K562 (cell line): ENCODE results near the gene RAB31. TPM values are rescaled to one million over a fixed set of nuclear protein-coding genes. Genes with fewer than 3 reads are reported as not detected.

Source experiments
- ATAC-seq: fragments of 200-7000 bp; cut with Tn5 transposase; 3 replicates; pipeline ENCODE4 v1.9.1; 2020; ENCODE audit warnings: moderate library complexity
- BruUV-seq: library from RNA; stranded (reverse); fragments of 400-500 nt; replicated peaks from 2 replicates; lab custom pipeline; 2021; lab: Mats Ljungman, UMichigan
- CTCF ChIA-PET: fragments of 300-600 bp; formaldehyde crosslinking; extraction: SDS; loops from one replicate; lab custom pipeline; 2021; ENCODE audit warnings: low intra/inter-chr PET ratio; lab: Yijun Ruan, JAX
- POLR2A ChIA-PET: fragments of 300-600, 350-650 bp; sonication (Branson Sonifier 250); formaldehyde crosslinking; extraction: SDS; loops from one replicate; lab custom pipeline; 2021; ENCODE audit warnings: antibody characterized with exemption, inconsistent platforms; lab: Yijun Ruan, JAX
- DNase-seq, 4 experiments: peaks; one replicate each; pipeline versions ENCODE4 v3.0.0 to v3.0.0-alpha.2; 2011 to 2018; ENCODE audit warnings: low spot score in 3 of 4, mixed read lengths in 3 of 4; ENCODE audit errors: extremely low read depth in 1 of 4
- FAIRE-seq: peaks from 2 replicates; lab custom pipeline; 2011; peaks lifted over from hg19 to GRCh38; lab: Jason Lieb, UNC
- H2AFZ ChIP-seq: 2 replicates; pipeline ENCODE4 v1.6.0; 2011; ENCODE audit warnings: low read depth, low read length, control low read depth, inconsistent platforms
- H3K27ac ChIP-seq: fragments of 200-600 bp; 3 replicates; pipeline ENCODE4 v1.8.0; 2011; ENCODE audit warnings: low read depth, mild to moderate bottlenecking, control low read depth, inconsistent platforms, low read length, moderate library complexity, mixed read lengths; ENCODE audit errors: extremely low read depth
- H3K27me3 ChIP-seq, 2 experiments: fragments of 300-600 bp in 1 of 2; 2 replicates in 1 of 2; 3 replicates in 1 of 2; pipeline versions ENCODE4 v1.6.0 to v1.8.0; 2011; ENCODE audit warnings: inconsistent platforms in 2 of 2, low read length in 2 of 2, mild to moderate bottlenecking in 1 of 2, mixed read lengths in 1 of 2, moderate library complexity in 1 of 2; ENCODE audit not compliant: control insufficient read depth in 2 of 2, insufficient read depth in 2 of 2
- H3K36me3 ChIP-seq: fragments of 300-600 bp; 3 replicates; pipeline ENCODE4 v1.8.0; 2011; ENCODE audit warnings: mild to moderate bottlenecking, low read length, inconsistent platforms; ENCODE audit not compliant: control insufficient read depth, insufficient read depth
- H3K4me1 ChIP-seq, 2 experiments: fragments of 200-600 bp in 1 of 2; replicated peaks in 1 of 2; 2 replicates in 1 of 2; 3 replicates in 1 of 2; pipeline versions ENCODE4 v1.5.1 to v1.8.0; 2011; ENCODE audit warnings: inconsistent platforms in 2 of 2, low read length in 2 of 2, mild to moderate bottlenecking in 1 of 2, mixed read lengths in 1 of 2, moderate library complexity in 1 of 2; ENCODE audit not compliant: control insufficient read depth in 2 of 2, insufficient read depth in 2 of 2
- H3K4me2 ChIP-seq: 2 replicates; pipeline ENCODE4 v1.6.1; 2011; ENCODE audit warnings: low read length, control low read depth, inconsistent platforms, mixed read lengths; ENCODE audit not compliant: insufficient read depth
- H3K4me3 ChIP-seq: fragments of 200-600 bp; sonication (generic), shearing (Covaris generic); 2 replicates; pipeline ENCODE4 v1.5.1; 2016; ENCODE audit warnings: control low read depth, inconsistent platforms
- H3K79me2 ChIP-seq: fragments of 200-600 bp; 3 replicates; pipeline ENCODE4 v1.8.0; 2011; ENCODE audit warnings: low read length, inconsistent platforms; ENCODE audit not compliant: control insufficient read depth, insufficient read depth
- H3K9ac ChIP-seq, 2 experiments: 2 replicates each; pipeline versions ENCODE4 v1.6.0 to v1.6.1; 2011; ENCODE audit warnings: low read depth in 2 of 2, low read length in 2 of 2, control low read depth in 1 of 2, inconsistent platforms in 1 of 2, mild to moderate bottlenecking in 1 of 2, mixed read lengths in 1 of 2; ENCODE audit not compliant: insufficient read depth in 1 of 2
- H3K9me1 ChIP-seq: one replicate; pipeline ENCODE4 v1.6.0; 2011; ENCODE audit warnings: inconsistent platforms, mild to moderate bottlenecking, low read length, moderate library complexity; ENCODE audit not compliant: control insufficient read depth, insufficient read depth
- H3K9me3 ChIP-seq: replicated peaks from 2 replicates; pipeline ENCODE4 v1.5.1; 2011; ENCODE audit warnings: low read depth, low read length, inconsistent platforms; ENCODE audit not compliant: control insufficient read depth, insufficient read depth
- H4K20me1 ChIP-seq: replicated peaks from 2 replicates; pipeline ENCODE4 v1.6.1; 2011; ENCODE audit warnings: low read length, inconsistent platforms, mixed read lengths; ENCODE audit not compliant: control insufficient read depth, insufficient read depth
- E2F6 ChIP-seq, 2 experiments: IDR thresholded peaks; 2 replicates each; pipeline ENCODE4 v1.6.1; 2011; ENCODE audit warnings: borderline replicate concordance in 1 of 2, control low read depth in 1 of 2, low read depth in 1 of 2, low read length in 1 of 2, mild to moderate bottlenecking in 1 of 2, mixed read lengths in 1 of 2, moderate library complexity in 1 of 2; ENCODE audit not compliant: insufficient read depth in 1 of 2, insufficient read length in 1 of 2, poor library complexity in 1 of 2, severe bottlenecking in 1 of 2; ENCODE audit errors: extremely low read depth in 1 of 2
- HES1 ChIP-seq: fragments of 450-650 bp; IDR thresholded peaks from 2 replicates; pipeline ENCODE4 v1.6.1; 2016; ENCODE audit warnings: low read depth, mild to moderate bottlenecking, moderate library complexity
- MBD2 ChIP-seq: sonication (generic); IDR thresholded peaks from 2 replicates; pipeline ENCODE4 v1.6.1; 2016; ENCODE audit warnings: low read depth, borderline replicate concordance
- POLR2AphosphoS2 ChIP-seq: IDR thresholded peaks from 2 replicates; pipeline ENCODE4 v1.6.1; 2012; ENCODE audit warnings: low read length, improper control_type of control experiment
- RBM39 ChIP-seq: fragments of 200-400 bp; formaldehyde crosslinking; optimal IDR thresholded peaks from 2 replicates; pipeline ENCODE3; 2018; ENCODE audit warnings: low read depth, low read length
- STAT5A ChIP-seq: IDR thresholded peaks from 2 replicates; pipeline ENCODE4 v1.6.1; 2012; ENCODE audit warnings: low read length, inconsistent platforms, borderline replicate concordance
- ZNF561 ChIP-seq: fragments of 450-650 bp; formaldehyde crosslinking; conservative IDR thresholded peaks from 2 replicates; pipeline ENCODE4 v1.4.0; 2020; ENCODE audit warnings: mild to moderate bottlenecking, moderate library complexity
- ZNF592 ChIP-seq: fragments of 450-650 bp; IDR thresholded peaks from 2 replicates; pipeline ENCODE4 v1.6.1; 2017; ENCODE audit warnings: antibody characterized with exemption, mild to moderate bottlenecking
- WGBS: fragments of 100-300 bp; shearing (Covaris generic); methylation state at CpG from one replicate; pipeline ENCODE4 v1.1.6; 2016; ENCODE audit warnings: low coverage, mixed read lengths; ENCODE audit not compliant: insufficient coverage; ENCODE audit errors: missing lambda C conversion rate; 5-methylcytosine and 5-hydroxymethylcytosine counted together
- in situ Hi-C: fragments of 300-500 bp; cut with MboI; formaldehyde crosslinking; loops from 4 replicates; pipeline ENCODE4 v1.15.0; 2018; ENCODE audit warnings: inconsistent platforms, mixed read lengths
- intact Hi-C: fragments of 100-400 bp; cut with micrococcal nuclease; formaldehyde crosslinking; loops from 2 replicates; pipeline ENCODE4 v1.14.2; 2022
- polyA plus RNA-seq, 8 experiments: library from polyadenylated mRNA; depleted of rRNA in 4 of 8; stranded (reverse) in 5 of 8; unstranded in 3 of 8; fragments of >200 nt; fragmentation: Nextera tagmentation in 2 of 8; fragmentation: Illumina TruSeq in 1 of 8; extraction: Ambion mirVana in 2 of 8; extraction: Trizol in 1 of 8; gene quantifications; 2 replicates each; pipeline versions ENCODE4 v1.2.1 to v1.2.3, GENCODE V29; 2011 to 2014; ENCODE audit warnings: inconsistent platforms in 1 of 8, missing spikeins in 1 of 8
- total RNA-seq, 7 experiments: library from RNA; depleted of rRNA in 6 of 7; stranded (reverse); fragments of >200 nt in 6 of 7; fragmentation: Illumina TruSeq in 2 of 7; extraction: Trizol in 2 of 7; gene quantifications; 2 replicates each; pipeline versions ENCODE4 v1.2.1 to v1.2.3, GENCODE V29; 2011 to 2021; ENCODE audit warnings: low replicate concordance in 1 of 7

Gene RAB31
- total and polyA plus RNA-seq, 9 of the 15 experiments (the other 6 are each of a cell fraction or from before 2014, with no cell fraction given) = 20.7 to 70.4 (median 41.3) TPM

GRCh38 chr18:9791991-9792390, 83.9 kb downstream of the RAB31 start (continued):
- TF ChIP-seq HES1 (no peak), RBM39 (no peak)

GRCh38 chr18:9792565-9793245, 84.6 kb downstream of the RAB31 start:
- peak; percentile 94 for ATAC-seq
- CTCF ChIA-PET = interaction anchor here (0.6 kb wide), 1 partner anchor 109 kb away, joined by 3 read pairs; no protein-coding TSS in a partner anchor
- WGBS = 89% methylated on average over 3 of the region's 3 CpGs
- TF ChIP-seq ZNF561 (CRISPR knock-in tag) (no peak), STAT5A (no peak), POLR2AphosphoS2 (no peak), E2F6 (IDR thresholded peaks at IDR 0.05; ENCODE audit: borderline replicate concordance in 1 of 2, extremely low read depth in 1 of 2, insufficient read depth in 1 of 2, insufficient read length in 1 of 2, low read depth in 1 of 2, low read length in 1 of 2, poor library complexity in 1 of 2, severe bottlenecking in 1 of 2) (no peak), MBD2 (no peak), ZNF592 (peak; percentile 62; the same call in 1 of the 2 replicates)

More at GRCh38 chr18:9792565-9793245, 84.6 kb downstream of the RAB31 start:
- Histone ChIP-seq H3K4me3 (no peak overlapping the region), H3K9me1 (no peaks in the 10 kb centered on the region), H3K27ac (no peak overlapping the region), H3K4me2 (no peak overlapping the region), H3K9ac (no peak overlapping the region), H3K9me3 (no peaks in the 10 kb centered on the region), H3K36me3 (peaks cover 13% of the 10 kb centered on the region; the same call in 2 of the 3 replicates), H3K79me2 (no peaks in the 10 kb centered on the region), H3K27me3 (no peaks in the 10 kb centered on the region), H2AFZ (no peak overlapping the region), H3K4me1 (peaks cover 3 to 8% of the 10 kb centered on the region in 2 experiments; a peak in 2 of 5 replicates), H4K20me1 (no peaks in the 10 kb centered on the region)
- DNase-seq = peak; percentile 60 to 79 (median 72)
- intact Hi-C loops (no loop called here), in situ Hi-C loops (no loop called here)
- BruUV-seq = no TSS peak
- peak; percentile 74 for FAIRE-seq
- POLR2A ChIA-PET = interaction anchor here (1.0 to 1.7 kb wide), 2 partner anchors 9 to 11 kb away, joined by 3 to 4 read pairs; no protein-coding TSS in a partner anchor
